HCT116 (cell line): ENCODE data around the gene ZSCAN30. TPM values are rescaled to one million over a fixed set of nuclear protein-coding genes. Genes with fewer than 3 reads are reported as not detected.

ENCODE experiments used
- ATAC-seq: fragments of 200-7000 bp; cut with Tn5 transposase; 2 replicates; pipeline ENCODE4 v1.9.1; 2020; ENCODE audit warnings: mild to moderate bottlenecking, moderate library complexity
- BruUV-seq: library from RNA; stranded (reverse); fragments of 400-500 nt; replicated peaks from 2 replicates; lab custom pipeline; 2021; lab: Mats Ljungman, UMichigan
- CTCF ChIA-PET: fragments of 300-600 bp; sonication (Branson Sonifier 250); formaldehyde crosslinking; loops from one replicate; lab custom pipeline; 2021; ENCODE audit warnings: antibody characterized with exemption; lab: Charles Lee
- POLR2A ChIA-PET: fragments of 300-600, 350-600 bp; sonication (Branson Sonifier 250); formaldehyde crosslinking; loops from one replicate; lab custom pipeline; 2021; ENCODE audit warnings: antibody characterized with exemption; lab: Charles Lee
- RAD21 ChIA-PET, 2 experiments: fragments of 300-600 bp; sonication (Branson Sonifier 250); formaldehyde crosslinking; loops; one replicate each; lab custom pipeline; 2023; ENCODE audit warnings: low total read pairs in 2 of 2; ENCODE audit not compliant: uncharacterized antibody in 2 of 2, unreplicated experiment in 2 of 2, low non-redundant PET in 1 of 2; lab: Charles Lee
- DNase-seq: peaks from one replicate; pipeline ENCODE4 v3.0.0-alpha.2; 2010; ENCODE audit warnings: low read depth, low spot score
- H2AFZ ChIP-seq: fragments of 200-600 bp; shearing (Covaris generic), sonication (generic); 2 replicates; pipeline ENCODE4 v1.6.1; 2017; ENCODE audit warnings: low read depth, mixed run types, mixed read lengths, antibody characterized with exemption, low read length; ENCODE audit not compliant: poor library complexity, severe bottlenecking
- H3K27ac ChIP-seq: 2 replicates; pipeline ENCODE4 v1.5.1; 2012; ENCODE audit warnings: low read depth, low read length
- H3K27me3 ChIP-seq: fragments of 200-600 bp; sonication (generic); 2 replicates; pipeline ENCODE4 v1.6.1; 2016; ENCODE audit warnings: mixed run types, low read length, mixed read lengths; ENCODE audit not compliant: insufficient read depth
- H3K36me3 ChIP-seq, 2 experiments: fragments of 200-500 bp in 1 of 2; fragments of 200-600 bp in 1 of 2; sonication (Bioruptor generic) in 1 of 2; sonication (generic) in 1 of 2; 2 replicates each; pipeline versions ENCODE4 v1.5.1 to v1.6.1; 2014 to 2016; ENCODE audit warnings: low read length in 2 of 2, inconsistent platforms in 1 of 2, mixed read lengths in 1 of 2, mixed run types in 1 of 2; ENCODE audit not compliant: insufficient read depth in 2 of 2, control insufficient read depth in 1 of 2
- H3K4me1 ChIP-seq, 2 experiments: fragments of 200-600 bp in 1 of 2; sonication (generic) in 1 of 2; 2 replicates each; pipeline versions ENCODE4 v1.5.1 to v1.6.1; 2012 to 2017; ENCODE audit warnings: low read length in 2 of 2, inconsistent platforms in 1 of 2, mild to moderate bottlenecking in 1 of 2, mixed read lengths in 1 of 2, mixed run types in 1 of 2, moderate library complexity in 1 of 2; ENCODE audit not compliant: insufficient read depth in 2 of 2, control insufficient read depth in 1 of 2
- H3K4me2 ChIP-seq: fragments of 200-600 bp; sonication (generic); 2 replicates; pipeline ENCODE4 v1.6.1; 2017; ENCODE audit warnings: mixed run types, low read length, mixed read lengths
- H3K4me3 ChIP-seq, 2 experiments: fragments of 200-600 bp in 1 of 2; sonication (generic) in 1 of 2; replicated peaks in 1 of 2; 2 replicates each; pipeline ENCODE4 v1.5.1; 2011 to 2016; ENCODE audit warnings: low read length in 2 of 2, control low read depth in 1 of 2, low read depth in 1 of 2, mild to moderate bottlenecking in 1 of 2, mixed read lengths in 1 of 2, mixed run types in 1 of 2
- H3K79me2 ChIP-seq: fragments of 200-600 bp; sonication (generic); 2 replicates; pipeline ENCODE4 v1.6.1; 2017; ENCODE audit warnings: mild to moderate bottlenecking, mixed run types, low read length, moderate library complexity, mixed read lengths; ENCODE audit not compliant: insufficient read depth
- H3K9ac ChIP-seq: fragments of 200-600 bp; sonication (generic); 2 replicates; pipeline ENCODE4 v1.6.1; 2016; ENCODE audit warnings: low read length, mixed read lengths
- H3K9me2 ChIP-seq: fragments of 200-600 bp; sonication (generic), shearing (Covaris generic); 2 replicates; pipeline ENCODE4 v1.6.1; 2017; ENCODE audit warnings: mixed run types, mild to moderate bottlenecking, moderate library complexity; ENCODE audit not compliant: insufficient read depth
- H3K9me3 ChIP-seq, 2 experiments: fragments of 200-500 bp in 1 of 2; fragments of 200-600 bp in 1 of 2; sonication (Bioruptor generic) in 1 of 2; sonication (generic) in 1 of 2; 2 replicates each; pipeline ENCODE4 v1.6.1; 2014 to 2017; ENCODE audit warnings: low read length in 2 of 2, mixed read lengths in 2 of 2, inconsistent platforms in 1 of 2, low read depth in 1 of 2, mild to moderate bottlenecking in 1 of 2, mixed run types in 1 of 2, moderate library complexity in 1 of 2; ENCODE audit not compliant: control insufficient read depth in 1 of 2, insufficient read depth in 1 of 2
- H4K20me1 ChIP-seq: fragments of 200-600 bp; sonication (generic), shearing (Covaris generic); 2 replicates; pipeline ENCODE4 v1.6.1; 2017; ENCODE audit warnings: mixed run types, mild to moderate bottlenecking, moderate library complexity; ENCODE audit not compliant: insufficient read depth
- CBX3 ChIP-seq: IDR thresholded peaks from 2 replicates; pipeline ENCODE4 v1.6.1; 2012; ENCODE audit warnings: low read depth
- ELF1 ChIP-seq: IDR thresholded peaks from 2 replicates; pipeline ENCODE4 v1.6.1; 2012; ENCODE audit warnings: low read depth, borderline replicate concordance
- SIN3A ChIP-seq: IDR thresholded peaks from 2 replicates; pipeline ENCODE4 v1.6.1; 2012; ENCODE audit warnings: low read depth
- SP1 ChIP-seq: IDR thresholded peaks from 2 replicates; pipeline ENCODE4 v1.6.1; 2012; ENCODE audit warnings: low read depth
- SRF ChIP-seq: IDR thresholded peaks from 2 replicates; pipeline ENCODE4 v1.6.1; 2012; ENCODE audit warnings: low read depth
- TCF7L2 ChIP-seq: IDR thresholded peaks from 2 replicates; pipeline ENCODE4 v1.7.0; 2011; ENCODE audit warnings: borderline replicate concordance, inconsistent platforms; ENCODE audit not compliant: insufficient read depth, insufficient read length; ENCODE audit errors: extremely low read depth
- ZNF274 ChIP-seq: fragments of 200-500 bp; sonication (Bioruptor generic); IDR thresholded peaks from 2 replicates; pipeline ENCODE4 v1.6.1; 2014; ENCODE audit warnings: mild to moderate bottlenecking, low read depth, low read length, inconsistent platforms
- intact Hi-C: fragments of 100-400 bp; cut with micrococcal nuclease; formaldehyde crosslinking; loops from 2 replicates; pipeline ENCODE4 v1.10.0; 2022
- total RNA-seq: library from RNA; stranded (reverse); gene quantifications from one replicate; pipeline ENCODE4 v1.2.1, GENCODE V29; 2021; ENCODE audit not compliant: unreplicated experiment
- TF ChIP-seq, protein P1 (sequence below): IDR thresholded peaks from 2 replicates; pipeline ENCODE4 v1.6.1; 2012
- TF ChIP-seq, protein P2 (sequence below): IDR thresholded peaks from 2 replicates; pipeline ENCODE4 v1.6.1; 2012
- TF ChIP-seq, protein P3 (sequence below): IDR thresholded peaks from 2 replicates; pipeline ENCODE4 v1.6.1; 2012; ENCODE audit warnings: low read depth
- TF ChIP-seq, protein P4 (sequence below), 3 experiments: fragments of 200-600 bp in 1 of 3; sonication (generic) in 1 of 3; IDR thresholded peaks in 2 of 3; conservative IDR thresholded peaks in 1 of 3; 2 replicates each; pipeline ENCODE4 v1.5.1; 2012 to 2017; ENCODE audit warnings: low read depth in 2 of 3, low read length in 2 of 3, antibody characterized with exemption in 1 of 3, borderline replicate concordance in 1 of 3, control low read depth in 1 of 3, mild to moderate bottlenecking in 1 of 3, mixed read lengths in 1 of 3, mixed run types in 1 of 3, moderate library complexity in 1 of 3; ENCODE audit not compliant: insufficient read depth in 1 of 3

ZSCAN30 gene
- total RNA-seq, 1 experiment from 2014 or later, result 11.5 TPM

DNA sequence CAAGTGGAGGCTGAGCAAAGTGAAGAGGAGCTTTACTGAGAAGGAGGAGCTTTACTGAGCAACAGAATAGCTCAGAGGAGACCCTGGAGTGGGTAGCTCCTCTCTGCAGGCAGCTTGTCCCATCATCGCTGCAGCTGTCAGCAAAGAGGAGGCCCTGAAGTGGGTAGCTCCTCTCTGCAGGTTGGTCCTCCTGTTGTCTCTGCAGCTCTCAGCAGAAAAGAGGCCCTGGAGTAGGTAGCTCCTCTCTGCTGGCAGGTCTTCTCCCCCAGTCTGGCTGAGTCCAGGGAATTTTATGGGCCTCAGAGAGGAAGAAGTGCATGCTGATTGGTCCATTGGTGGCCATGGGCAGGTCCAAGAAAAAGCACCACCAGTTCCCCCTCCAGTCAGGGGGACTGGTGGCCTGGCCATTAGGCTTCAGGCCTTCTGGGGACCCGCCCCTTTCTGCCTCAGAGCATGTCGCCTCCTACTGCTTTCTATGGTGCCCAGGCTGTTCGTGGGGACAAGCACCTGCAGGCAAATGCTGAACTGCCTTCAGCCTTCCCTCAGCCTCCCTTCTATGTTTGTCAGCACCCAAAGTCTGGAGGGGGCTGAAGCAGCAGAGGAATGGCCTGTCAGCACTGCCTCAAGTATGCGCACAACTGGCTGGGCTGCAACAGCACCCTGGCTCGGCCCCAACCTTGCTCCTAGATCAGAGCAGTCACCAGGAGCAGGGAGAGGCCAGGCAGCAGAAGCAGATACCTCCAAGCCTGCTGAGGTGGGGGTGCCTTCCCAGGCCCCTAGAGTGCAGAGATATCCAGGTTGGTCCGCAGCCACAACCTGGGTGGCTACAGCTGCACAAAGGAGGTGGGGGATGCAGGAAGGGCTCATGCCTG, 5.9 kb downstream of the ZSCAN30 start:
- no TSS peak for BruUV-seq
- Histone ChIP-seq H3K79me2 (peaks cover under 1% of the 10 kb centered on the region), H3K36me3 (no peaks in the 10 kb centered on the region; a peak in 1 of 4 replicates), H3K9me3 (peaks cover 12 to 28% of the 10 kb centered on the region in 2 experiments; a peak in 3 of 4 replicates), H3K27me3 (no peaks in the 10 kb centered on the region), H3K4me1 (peaks cover 0 to 7% of the 10 kb centered on the region in 2 experiments; a peak in 2 of 4 replicates), H3K4me3 (no peak overlapping the region), H3K9ac (no peak overlapping the region), H3K27ac (no peak overlapping the region), H2AFZ (no peak overlapping the region), H3K9me2 (no peaks in the 10 kb centered on the region), H3K4me2 (no peak overlapping the region), H4K20me1 (no peaks in the 10 kb centered on the region)
- DNase-seq, result no peak
- no peak for ATAC-seq
- intact Hi-C loops, result no loop called here
- ChIA-PET CTCF (no interaction called here), POLR2A (no interaction called here), RAD21 (no interaction called here)
- TF ChIP-seq CBX3 (peak; percentile 43; the same call in 1 of the 2 replicates), ZNF274 (no peak), SP1 (no peak)
- TF ChIP-seq, protein P1, sequence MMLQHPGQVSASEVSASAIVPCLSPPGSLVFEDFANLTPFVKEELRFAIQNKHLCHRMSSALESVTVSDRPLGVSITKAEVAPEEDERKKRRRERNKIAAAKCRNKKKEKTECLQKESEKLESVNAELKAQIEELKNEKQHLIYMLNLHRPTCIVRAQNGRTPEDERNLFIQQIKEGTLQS, result no peak
- TF ChIP-seq, protein P2, sequence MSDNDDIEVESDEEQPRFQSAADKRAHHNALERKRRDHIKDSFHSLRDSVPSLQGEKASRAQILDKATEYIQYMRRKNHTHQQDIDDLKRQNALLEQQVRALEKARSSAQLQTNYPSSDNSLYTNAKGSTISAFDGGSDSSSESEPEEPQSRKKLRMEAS, result no peak

DNA sequence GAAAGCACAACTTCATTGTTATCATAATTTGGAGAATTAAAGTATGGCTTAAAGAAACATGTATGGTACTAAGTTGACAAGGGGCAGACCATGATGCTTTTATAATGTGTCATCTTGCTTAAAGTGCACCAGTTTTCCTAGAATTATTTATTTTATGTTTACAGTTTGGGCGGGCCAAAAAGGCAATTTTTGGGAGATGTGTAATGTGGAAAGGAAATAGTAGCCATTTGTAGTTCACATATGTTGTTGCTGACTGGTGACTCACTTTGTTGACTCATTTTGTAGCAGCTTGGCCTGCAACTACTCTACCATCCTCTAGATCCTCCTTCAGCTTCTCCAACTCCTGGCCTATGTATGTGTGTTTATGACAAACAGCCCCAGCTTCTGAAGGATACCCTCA, 7.7 kb downstream of the ZSCAN30 start:
- no peaks in the 10 kb centered on the region; the same call in 1 of the 2 replicates for H3K79me2 ChIP-seq
- CTCF ChIA-PET, result no interaction called here
- H3K9me3 ChIP-seq, result peaks cover 12 to 36% of the 10 kb centered on the region in 2 experiments; a peak in 3 of 4 replicates
- RAD21 ChIA-PET, result no interaction called here
- H3K4me1 ChIP-seq, result peaks cover 0 to 2% of the 10 kb centered on the region in 2 experiments; a peak in 1 of 4 replicates
- BruUV-seq, result no TSS peak
- H2AFZ ChIP-seq, result no peak overlapping the region
- H4K20me1 ChIP-seq, result no peaks in the 10 kb centered on the region
- intact Hi-C loops, result no loop called here
- no peak overlapping the region for H3K27ac ChIP-seq
- POLR2A ChIA-PET, result interaction anchor here (0.7 kb wide), 1 partner anchor 8 kb away, joined by 3 read pairs; the partner anchor contains the start of gene ZSCAN30
- H3K4me3 ChIP-seq, result no peak overlapping the region
- H3K27me3 ChIP-seq, result no peaks in the 10 kb centered on the region
- H3K4me2 ChIP-seq, result no peak overlapping the region
- no peaks in the 10 kb centered on the region; a peak in 1 of 4 replicates for H3K36me3 ChIP-seq
- no peak for ATAC-seq
- DNase-seq, result no peak
- no peaks in the 10 kb centered on the region for H3K9me2 ChIP-seq
- H3K9ac ChIP-seq, result no peak overlapping the region
- TF ChIP-seq ELF1 (no peak), SRF (no peak), SIN3A (no peak), TCF7L2 (no peak), CBX3 (no peak), ZNF274 (no peak)
- TF ChIP-seq, protein P3, sequence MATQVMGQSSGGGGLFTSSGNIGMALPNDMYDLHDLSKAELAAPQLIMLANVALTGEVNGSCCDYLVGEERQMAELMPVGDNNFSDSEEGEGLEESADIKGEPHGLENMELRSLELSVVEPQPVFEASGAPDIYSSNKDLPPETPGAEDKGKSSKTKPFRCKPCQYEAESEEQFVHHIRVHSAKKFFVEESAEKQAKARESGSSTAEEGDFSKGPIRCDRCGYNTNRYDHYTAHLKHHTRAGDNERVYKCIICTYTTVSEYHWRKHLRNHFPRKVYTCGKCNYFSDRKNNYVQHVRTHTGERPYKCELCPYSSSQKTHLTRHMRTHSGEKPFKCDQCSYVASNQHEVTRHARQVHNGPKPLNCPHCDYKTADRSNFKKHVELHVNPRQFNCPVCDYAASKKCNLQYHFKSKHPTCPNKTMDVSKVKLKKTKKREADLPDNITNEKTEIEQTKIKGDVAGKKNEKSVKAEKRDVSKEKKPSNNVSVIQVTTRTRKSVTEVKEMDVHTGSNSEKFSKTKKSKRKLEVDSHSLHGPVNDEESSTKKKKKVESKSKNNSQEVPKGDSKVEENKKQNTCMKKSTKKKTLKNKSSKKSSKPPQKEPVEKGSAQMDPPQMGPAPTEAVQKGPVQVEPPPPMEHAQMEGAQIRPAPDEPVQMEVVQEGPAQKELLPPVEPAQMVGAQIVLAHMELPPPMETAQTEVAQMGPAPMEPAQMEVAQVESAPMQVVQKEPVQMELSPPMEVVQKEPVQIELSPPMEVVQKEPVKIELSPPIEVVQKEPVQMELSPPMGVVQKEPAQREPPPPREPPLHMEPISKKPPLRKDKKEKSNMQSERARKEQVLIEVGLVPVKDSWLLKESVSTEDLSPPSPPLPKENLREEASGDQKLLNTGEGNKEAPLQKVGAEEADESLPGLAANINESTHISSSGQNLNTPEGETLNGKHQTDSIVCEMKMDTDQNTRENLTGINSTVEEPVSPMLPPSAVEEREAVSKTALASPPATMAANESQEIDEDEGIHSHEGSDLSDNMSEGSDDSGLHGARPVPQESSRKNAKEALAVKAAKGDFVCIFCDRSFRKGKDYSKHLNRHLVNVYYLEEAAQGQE, result no peak
- TF ChIP-seq, protein P4, sequence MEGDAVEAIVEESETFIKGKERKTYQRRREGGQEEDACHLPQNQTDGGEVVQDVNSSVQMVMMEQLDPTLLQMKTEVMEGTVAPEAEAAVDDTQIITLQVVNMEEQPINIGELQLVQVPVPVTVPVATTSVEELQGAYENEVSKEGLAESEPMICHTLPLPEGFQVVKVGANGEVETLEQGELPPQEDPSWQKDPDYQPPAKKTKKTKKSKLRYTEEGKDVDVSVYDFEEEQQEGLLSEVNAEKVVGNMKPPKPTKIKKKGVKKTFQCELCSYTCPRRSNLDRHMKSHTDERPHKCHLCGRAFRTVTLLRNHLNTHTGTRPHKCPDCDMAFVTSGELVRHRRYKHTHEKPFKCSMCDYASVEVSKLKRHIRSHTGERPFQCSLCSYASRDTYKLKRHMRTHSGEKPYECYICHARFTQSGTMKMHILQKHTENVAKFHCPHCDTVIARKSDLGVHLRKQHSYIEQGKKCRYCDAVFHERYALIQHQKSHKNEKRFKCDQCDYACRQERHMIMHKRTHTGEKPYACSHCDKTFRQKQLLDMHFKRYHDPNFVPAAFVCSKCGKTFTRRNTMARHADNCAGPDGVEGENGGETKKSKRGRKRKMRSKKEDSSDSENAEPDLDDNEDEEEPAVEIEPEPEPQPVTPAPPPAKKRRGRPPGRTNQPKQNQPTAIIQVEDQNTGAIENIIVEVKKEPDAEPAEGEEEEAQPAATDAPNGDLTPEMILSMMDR (IDR thresholded peaks at IDR 0.05 in 2 of 3, conservative IDR thresholded peaks at IDR 0.05 in 1 of 3; ENCODE audit: borderline replicate concordance in 1 of 3, insufficient read depth in 1 of 3, low read depth in 2 of 3, low read length in 2 of 3), result no peak
- TF ChIP-seq, protein P1, result no peak
